RPMI7951 (cell line): ENCODE measurements around the gene DGCR6. TPM values are rescaled to one million over a fixed set of nuclear protein-coding genes. Genes with fewer than 3 reads are reported as not detected.
"Not testable (repeated sequence)": the region's sequence is repeated elsewhere in the genome, so short reads cannot be mapped to it uniquely, and the experiment has no call there.

Source experiments
- DNase-seq: peaks from one replicate; pipeline ENCODE4 v3.0.0-alpha.2; 2012; ENCODE audit warnings: low read depth
- total RNA-seq: library from RNA; depleted of rRNA; stranded (reverse); fragments of >200 nt; shearing (Covaris generic); gene quantifications from 2 replicates; pipeline ENCODE4 v1.2.3, GENCODE V29; 2014; rRNA removed

The DGCR6 gene
- total RNA-seq = 0.96 and 1.2 TPM in 2 replicates

GRCh38 chr22:18905540-18906409, at the start of gene DGCR6:
Gene DGCR6, plus strand, starts transcription at chr22:18906320. Its CDS starts 55 bp downstream, at chr22:18906375.
- no peak for DNase-seq

DNA sequence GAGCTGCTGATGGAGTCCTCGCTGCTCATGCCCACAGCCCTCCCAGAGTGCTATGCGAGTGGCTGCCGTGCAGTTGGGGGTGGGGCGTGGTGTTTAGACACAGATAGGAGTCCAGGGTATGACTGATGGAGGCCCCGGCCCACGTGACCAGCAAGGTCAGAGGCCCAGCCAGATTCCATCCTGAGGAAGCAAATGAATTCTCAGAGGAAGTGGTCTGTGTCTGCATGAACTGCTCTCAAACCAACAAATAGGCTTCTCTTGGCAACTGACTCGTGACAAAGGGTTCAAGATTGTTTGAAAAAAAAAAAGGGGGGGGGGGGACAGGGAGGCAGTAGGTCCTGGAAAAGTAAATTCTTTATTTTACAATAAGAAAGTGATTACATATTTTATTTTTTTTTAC, 46.8 kb upstream of the DGCR6 start:
- not testable (repeated sequence) for DNase-seq

- DNase-seq = not testable (repeated sequence)
Observed at GRCh38 chr22:18881260-18881659, 24.9 kb upstream of the DGCR6 start.

- not testable (repeated sequence) for DNase-seq
Observed at GRCh38 chr22:18884465-18884864, 21.7 kb upstream of the DGCR6 start.

DNA sequence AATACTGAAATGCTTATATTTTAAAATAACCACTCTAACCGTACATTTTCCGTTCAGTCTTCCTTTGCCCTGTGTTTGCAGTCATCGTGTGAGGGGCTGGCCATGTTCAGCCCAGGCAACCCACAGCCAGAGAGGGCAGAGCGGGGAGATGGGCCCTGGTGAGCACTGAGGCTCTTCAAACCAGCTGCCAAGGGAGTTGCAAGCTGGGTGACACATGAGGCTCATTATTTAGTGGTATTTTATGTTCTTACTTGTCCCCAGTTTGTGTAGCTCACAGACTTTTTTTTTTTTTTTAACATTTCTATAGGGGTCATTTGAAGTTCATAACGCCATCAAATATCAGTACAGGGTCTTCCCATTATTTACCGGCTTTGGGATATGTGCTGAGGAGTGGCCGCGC, 18.0 kb upstream of the DGCR6 start:
- DNase-seq = no peak

- DNase-seq = not testable (repeated sequence)
Observed at GRCh38 chr22:18890510-18891192, 15.5 kb upstream of the DGCR6 start.

DNA sequence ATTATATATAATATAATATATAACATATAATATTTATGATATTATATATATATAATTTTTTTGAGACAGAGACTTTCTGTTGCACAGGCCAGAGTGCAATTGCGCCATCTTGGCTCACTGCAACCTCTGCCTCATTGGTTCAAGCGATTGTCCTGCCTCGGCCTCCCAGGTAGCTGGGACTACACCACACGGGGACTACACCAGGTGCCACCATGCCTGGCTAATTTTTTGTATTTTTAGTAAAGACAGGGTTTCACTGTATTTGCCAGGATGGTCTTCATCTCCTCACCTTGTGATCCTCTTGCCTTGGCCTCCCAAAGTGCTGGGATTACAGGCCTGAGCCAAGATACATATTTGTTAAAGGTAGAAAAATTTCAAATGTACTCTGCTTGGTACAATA, 12.3 kb upstream of the DGCR6 start:
- DNase-seq = not testable (repeated sequence)

DNA sequence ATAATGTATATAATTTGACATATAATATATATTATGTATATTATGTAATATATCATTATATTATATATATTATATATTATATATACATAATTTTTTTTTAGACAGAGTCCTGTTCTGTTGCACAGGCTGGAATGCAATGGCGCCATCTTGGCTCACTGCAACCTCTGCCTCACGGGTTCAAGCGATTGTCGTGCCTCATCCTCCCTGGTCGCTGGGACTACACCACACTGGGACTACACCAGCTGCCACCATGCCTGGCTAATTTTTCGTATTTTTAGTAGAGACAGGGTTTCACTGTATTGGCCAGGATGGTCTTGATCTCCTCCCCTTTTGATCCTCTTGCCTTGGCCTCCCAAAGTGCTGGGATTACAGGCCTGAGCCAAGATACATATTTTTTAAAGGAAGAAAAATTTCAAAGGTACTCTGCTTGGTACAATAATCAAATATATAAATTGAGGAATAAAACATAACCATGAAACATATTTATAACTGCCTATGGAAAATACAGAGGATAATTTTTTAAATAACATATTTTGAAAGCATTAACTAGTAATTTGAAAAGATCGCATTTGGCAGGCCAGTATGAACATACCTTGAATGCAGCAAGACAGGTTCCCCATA, 10.0 kb upstream of the DGCR6 start:
- not testable (repeated sequence) for DNase-seq

DNA sequence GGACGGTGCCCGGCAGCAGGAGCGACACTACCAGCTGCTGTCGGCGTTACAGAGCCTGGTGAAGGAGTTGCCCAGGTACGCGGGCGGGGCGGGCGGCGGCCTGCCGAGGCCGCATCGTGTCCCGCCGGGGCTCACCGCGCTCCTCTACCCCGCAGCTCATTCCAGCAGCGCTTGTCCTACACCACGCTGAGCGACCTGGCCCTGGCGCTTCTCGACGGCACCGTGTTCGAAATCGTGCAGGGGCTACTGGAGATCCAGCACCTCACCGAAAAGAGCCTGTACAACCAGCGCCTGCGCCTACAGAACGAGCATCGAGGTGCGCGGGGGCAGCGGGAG, 258 bp downstream of the DGCR6 start:
- not testable (repeated sequence) for DNase-seq

DNA sequence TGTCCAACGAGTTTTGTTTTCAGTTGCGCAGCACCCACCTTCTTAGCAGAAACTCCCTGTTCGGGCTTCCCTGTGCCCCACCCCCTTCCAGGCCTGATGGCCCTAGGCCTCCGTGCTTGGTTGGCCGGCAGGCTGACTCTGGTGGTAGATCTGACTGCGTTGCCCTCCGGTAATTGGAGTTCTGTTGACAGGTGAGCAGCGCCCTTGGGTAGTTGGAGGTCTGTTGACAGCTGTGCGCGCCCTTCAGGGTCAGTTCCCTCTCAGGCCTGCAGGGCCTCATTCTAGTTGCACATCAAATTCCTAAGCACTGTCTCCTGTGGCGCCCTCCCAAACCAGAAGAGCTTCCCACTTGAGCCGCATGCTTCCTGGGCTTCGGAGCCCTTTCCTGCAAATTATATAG, 776 bp downstream of the DGCR6 start:
- no peak for DNase-seq

DNA sequence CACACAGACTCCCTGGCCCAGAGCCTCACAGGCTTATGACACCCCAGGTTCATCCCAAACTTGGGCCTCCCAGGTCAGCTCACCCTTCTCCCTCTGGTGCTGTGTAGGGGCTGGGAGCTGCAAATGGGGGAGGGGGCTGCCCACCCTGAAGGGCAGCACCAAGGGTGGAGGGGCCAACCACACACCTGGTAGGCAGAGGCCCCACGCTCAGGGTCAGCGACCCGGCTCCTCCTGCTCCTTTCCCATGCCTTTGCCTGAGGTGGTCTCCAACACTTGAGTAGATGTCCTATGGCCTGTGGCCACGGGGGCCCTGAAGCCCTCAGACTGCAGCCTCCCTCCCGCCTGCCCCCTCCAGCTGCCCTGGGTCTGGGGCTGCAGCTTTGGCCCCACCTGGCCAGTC, 3.4 kb downstream of the DGCR6 start:
- DNase-seq = no peak

GRCh38 chr22:18911535-18911934, 5.4 kb downstream of the DGCR6 start:
- DNase-seq = not testable (repeated sequence)

DNA sequence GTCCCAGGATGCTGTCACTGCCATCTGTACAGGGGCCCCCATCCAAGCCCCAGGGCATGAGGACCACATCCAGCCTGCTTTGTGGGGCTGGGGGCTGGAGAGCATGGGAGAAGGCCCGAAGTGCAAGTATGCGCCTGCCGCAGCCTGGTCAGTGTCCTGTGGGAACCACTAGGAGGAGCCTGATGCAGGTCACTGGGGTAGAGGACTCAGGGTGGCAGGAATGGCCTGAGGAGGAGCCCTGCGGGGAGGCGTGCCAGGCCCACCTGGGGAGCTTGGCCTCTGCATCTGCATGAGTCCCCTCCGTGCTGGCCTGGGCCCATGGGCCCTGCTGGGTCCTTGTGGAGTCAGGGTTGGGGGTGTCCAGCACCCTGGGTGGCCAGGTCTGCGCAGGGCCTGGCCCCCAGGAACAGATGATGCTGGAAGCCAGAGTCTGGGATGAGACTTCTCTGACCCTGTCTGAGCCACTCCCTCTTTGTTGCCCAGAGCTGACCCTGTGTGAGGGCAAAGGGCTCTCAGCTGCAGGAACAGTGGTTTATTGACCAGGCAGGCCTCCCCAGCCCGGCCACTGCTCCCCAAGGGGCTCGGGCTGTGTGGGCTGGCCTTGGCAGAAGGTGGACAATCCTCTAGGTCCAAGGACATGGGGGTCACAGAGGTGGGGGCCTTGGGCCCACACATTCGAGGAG, 6.3 kb downstream of the DGCR6 start:
- DNase-seq = not testable (repeated sequence)

- DNase-seq = not testable (repeated sequence)
Observed at GRCh38 chr22:18914558-18914957, 8.4 kb downstream of the DGCR6 start.

- not testable (repeated sequence) for DNase-seq
Observed at GRCh38 chr22:18915550-18915949, 9.4 kb downstream of the DGCR6 start.

GRCh38 chr22:18917818-18918217, 11.7 kb downstream of the DGCR6 start:
- not testable (repeated sequence) for DNase-seq

DNA sequence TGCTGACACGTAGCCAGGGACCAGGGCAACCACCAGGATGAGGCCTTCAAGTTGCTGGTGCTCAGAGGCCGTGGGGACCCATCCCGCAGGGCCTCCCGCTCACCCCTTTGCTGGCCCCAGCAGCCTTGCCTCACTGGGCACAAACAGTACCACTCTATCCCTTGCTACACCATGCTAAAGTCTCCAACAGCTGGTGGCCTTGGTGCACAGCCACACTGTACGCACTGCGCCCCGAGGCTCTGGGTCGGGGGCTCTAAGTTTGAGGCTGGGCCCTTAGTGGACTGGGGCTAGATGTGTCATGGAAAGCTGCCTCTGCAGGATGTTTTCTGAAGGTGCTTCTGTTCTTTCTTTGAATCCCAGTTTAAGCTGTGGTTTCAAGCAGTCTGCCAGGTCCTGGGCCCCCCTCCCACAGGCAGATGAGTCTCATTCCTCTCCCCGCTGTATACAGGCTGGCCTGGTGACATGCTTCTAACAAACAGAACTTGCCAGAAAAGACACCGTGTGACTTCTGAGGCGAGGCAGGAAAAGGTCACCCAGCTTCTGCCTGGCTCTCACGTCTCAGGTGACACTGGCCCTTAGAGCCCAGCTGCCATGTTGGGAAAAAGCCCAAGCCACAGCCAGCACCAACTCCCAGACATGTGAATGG, 14.3 kb downstream of the DGCR6 start:
- DNase-seq = not testable (repeated sequence)

DNA sequence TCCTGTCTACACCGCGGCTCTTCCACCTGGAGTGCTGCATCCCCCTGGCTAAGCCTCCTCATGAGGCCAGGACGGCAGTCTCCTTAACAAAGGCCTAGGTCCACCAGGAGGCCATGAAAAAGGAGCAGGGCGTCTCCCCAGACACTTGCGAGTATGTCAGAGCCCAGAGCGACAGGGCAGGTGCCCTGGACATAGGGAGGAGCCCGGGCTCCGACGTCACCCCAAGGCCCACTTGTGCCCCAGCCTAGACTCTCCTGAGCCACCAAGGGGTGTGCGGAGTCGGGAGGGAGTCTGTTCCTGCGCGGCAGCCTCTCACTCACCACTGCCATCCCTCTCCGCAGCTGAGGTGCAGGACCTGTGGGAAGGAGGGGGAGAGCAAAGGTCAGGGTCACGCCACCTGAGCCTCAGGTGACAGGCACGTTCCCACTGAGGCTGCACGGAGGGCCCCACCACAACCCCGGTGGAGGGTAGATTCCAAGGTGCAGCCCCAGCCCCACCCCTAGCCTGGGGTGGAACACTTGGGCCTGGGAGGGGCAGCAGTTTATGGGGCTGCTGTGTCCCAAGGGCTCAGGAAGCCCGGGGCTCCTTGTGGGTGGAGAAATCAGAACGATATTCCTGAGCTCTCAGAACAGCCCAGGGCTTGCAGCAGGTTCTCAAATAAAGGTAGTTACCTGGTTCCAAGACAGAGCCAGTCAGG, 19.4 kb downstream of the DGCR6 start:
- no peak for DNase-seq

- DNase-seq = no peak
Observed at GRCh38 chr22:18927020-18927419, 20.9 kb downstream of the DGCR6 start.

DNA sequence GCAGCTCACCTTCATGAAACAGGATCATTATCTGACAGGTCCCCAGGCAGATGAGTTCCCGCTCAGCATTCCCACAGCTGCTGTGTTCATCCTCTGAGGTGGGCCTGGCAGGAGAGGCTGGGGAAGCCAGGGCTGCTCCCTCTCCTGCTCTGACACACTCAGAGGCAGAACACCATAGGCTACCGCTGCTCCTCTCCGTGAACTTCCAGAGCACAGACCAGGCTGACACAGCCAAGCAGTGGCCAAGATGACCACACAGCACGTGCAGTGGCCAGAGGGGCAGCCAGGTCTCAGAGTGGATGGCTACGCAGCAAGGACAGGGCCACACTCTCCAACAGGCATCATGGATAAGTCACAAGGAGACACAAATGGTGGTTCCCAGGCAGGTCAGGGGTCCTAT, 21.5 kb downstream of the DGCR6 start:
- DNase-seq = no peak

GRCh38 chr22:18929459-18929858, 23.3 kb downstream of the DGCR6 start:
- no peak for DNase-seq
